Mucosa of stomach (tissue), 1 donor: ENCODE measurements around the gene BAHD1.

Experiments used
- H3K27me3 ChIP-seq: one replicate; pipeline ENCODE4 v1.7.0; 2013; ENCODE audit warnings: mild to moderate bottlenecking, low read length; ENCODE audit not compliant: control insufficient read depth, insufficient read depth
- H3K36me3 ChIP-seq: one replicate; pipeline ENCODE4 v1.7.0; 2013; ENCODE audit warnings: low read length; ENCODE audit not compliant: control insufficient read depth, insufficient read depth
- H3K4me1 ChIP-seq: one replicate; pipeline ENCODE4 v1.7.0; 2013; ENCODE audit warnings: mild to moderate bottlenecking, low read length; ENCODE audit not compliant: control insufficient read depth, insufficient read depth
- H3K4me3 ChIP-seq: one replicate; pipeline ENCODE4 v1.7.0; 2013; ENCODE audit warnings: low read length
- H3K9ac ChIP-seq: one replicate; pipeline ENCODE4 v1.7.0; 2013; ENCODE audit warnings: mild to moderate bottlenecking, low read length, moderate library complexity
- H3K9me3 ChIP-seq: one replicate; pipeline ENCODE4 v1.7.0; 2013; ENCODE audit warnings: mild to moderate bottlenecking, low read length, moderate library complexity; ENCODE audit not compliant: control insufficient read depth
- donor health status: Pancreatic carcinoma.

BAHD1 gene

GRCh38 chr15:40454904-40455391 is 14.2 kb downstream of the BAHD1 start:
- H3K9ac ChIP-seq = no peak overlapping the region
- H3K9me3 ChIP-seq = no peaks in the 10 kb centered on the region
- H3K36me3 ChIP-seq = no peaks in the 10 kb centered on the region
- H3K4me1 ChIP-seq = peaks cover 31% of the 10 kb centered on the region
- no peak overlapping the region for H3K4me3 ChIP-seq
- H3K27me3 ChIP-seq = no peaks in the 10 kb centered on the region

GRCh38 chr15:40456299-40456712 is 15.6 kb downstream of the BAHD1 start:
- H3K27me3 ChIP-seq = no peaks in the 10 kb centered on the region
- no peaks in the 10 kb centered on the region for H3K36me3 ChIP-seq
- H3K4me3 ChIP-seq = no peak overlapping the region
- no peaks in the 10 kb centered on the region for H3K9me3 ChIP-seq
- no peak overlapping the region for H3K9ac ChIP-seq
- peaks cover 31% of the 10 kb centered on the region for H3K4me1 ChIP-seq

GRCh38 chr15:40456738-40457137 is 16.0 kb downstream of the BAHD1 start:
- Histone ChIP-seq H3K36me3 (no peaks in the 10 kb centered on the region), H3K4me1 (peaks cover 31% of the 10 kb centered on the region), H3K27me3 (no peaks in the 10 kb centered on the region), H3K4me3 (no peak overlapping the region), H3K9ac (no peak overlapping the region), H3K9me3 (no peaks in the 10 kb centered on the region)

GRCh38 chr15:40458495-40459371 is 18.0 kb downstream of the BAHD1 start:
- no peak overlapping the region for H3K9ac ChIP-seq
- no peaks in the 10 kb centered on the region for H3K9me3 ChIP-seq
- H3K27me3 ChIP-seq = no peaks in the 10 kb centered on the region
- no peaks in the 10 kb centered on the region for H3K36me3 ChIP-seq
- H3K4me1 ChIP-seq = peaks cover 30% of the 10 kb centered on the region
- H3K4me3 ChIP-seq = no peak overlapping the region

- Histone ChIP-seq H3K27me3 (no peaks in the 10 kb centered on the region), H3K9ac (no peak overlapping the region), H3K4me3 (no peak overlapping the region), H3K9me3 (no peaks in the 10 kb centered on the region), H3K36me3 (peaks cover 3% of the 10 kb centered on the region), H3K4me1 (peaks cover 23% of the 10 kb centered on the region)
Observed at GRCh38 chr15:40459391-40460015, 18.8 kb downstream of the BAHD1 start.

- no peak overlapping the region for H3K9ac ChIP-seq
- H3K27me3 ChIP-seq = no peaks in the 10 kb centered on the region
- no peaks in the 10 kb centered on the region for H3K9me3 ChIP-seq
- no peak overlapping the region for H3K4me3 ChIP-seq
- peaks cover 3% of the 10 kb centered on the region for H3K36me3 ChIP-seq
- H3K4me1 ChIP-seq = peaks cover 14% of the 10 kb centered on the region
Observed at GRCh38 chr15:40460404-40460803, 19.7 kb downstream of the BAHD1 start.

- Histone ChIP-seq H3K4me3 (no peak overlapping the region), H3K36me3 (peaks cover 3% of the 10 kb centered on the region), H3K9ac (no peak overlapping the region), H3K27me3 (no peaks in the 10 kb centered on the region), H3K9me3 (no peaks in the 10 kb centered on the region), H3K4me1 (peaks cover 12% of the 10 kb centered on the region)
Observed at GRCh38 chr15:40461958-40462357, 21.2 kb downstream of the BAHD1 start.

GRCh38 chr15:40463279-40463678 is 22.5 kb downstream of the BAHD1 start:
- Histone ChIP-seq H3K4me3 (no peak overlapping the region), H3K9ac (no peak overlapping the region)

GRCh38 chr15:40463886-40464545 is 23.3 kb downstream of the BAHD1 start:
- H3K36me3 ChIP-seq = peaks cover 3% of the 10 kb centered on the region

More at GRCh38 chr15:40463279-40463678, 22.5 kb downstream of the BAHD1 start:
- Histone ChIP-seq H3K4me1 (peaks cover 12% of the 10 kb centered on the region), H3K9me3 (no peaks in the 10 kb centered on the region), H3K36me3 (peaks cover 3% of the 10 kb centered on the region), H3K27me3 (no peaks in the 10 kb centered on the region)

GRCh38 chr15:40464595-40465185 is 23.9 kb downstream of the BAHD1 start:
- H3K4me3 ChIP-seq = no peak overlapping the region
- no peaks in the 10 kb centered on the region for H3K27me3 ChIP-seq
- no peak overlapping the region for H3K9ac ChIP-seq
- no peaks in the 10 kb centered on the region for H3K9me3 ChIP-seq
- H3K4me1 ChIP-seq = peaks cover 14% of the 10 kb centered on the region
- peaks cover 3% of the 10 kb centered on the region for H3K36me3 ChIP-seq

More at GRCh38 chr15:40463886-40464545, 23.3 kb downstream of the BAHD1 start:
- Histone ChIP-seq H3K27me3 (no peaks in the 10 kb centered on the region), H3K9ac (no peak overlapping the region), H3K4me1 (peaks cover 12% of the 10 kb centered on the region), H3K9me3 (no peaks in the 10 kb centered on the region), H3K4me3 (no peak overlapping the region)

GRCh38 chr15:40465939-40466338 is 25.2 kb downstream of the BAHD1 start:
- peaks cover 24% of the 10 kb centered on the region for H3K4me1 ChIP-seq
- no peaks in the 10 kb centered on the region for H3K9me3 ChIP-seq
- H3K36me3 ChIP-seq = peaks cover 3% of the 10 kb centered on the region
- H3K27me3 ChIP-seq = no peaks in the 10 kb centered on the region
- H3K9ac ChIP-seq = no peak overlapping the region
- H3K4me3 ChIP-seq = no peak overlapping the region
